Fibroblast of skin of right quadriceps (primary cell): ENCODE results near the gene DDAH2.

Source experiments
- DNase-seq: peaks from one replicate; pipeline ENCODE4 v3.0.0-alpha.2; 2013

The DDAH2 gene, protein sequence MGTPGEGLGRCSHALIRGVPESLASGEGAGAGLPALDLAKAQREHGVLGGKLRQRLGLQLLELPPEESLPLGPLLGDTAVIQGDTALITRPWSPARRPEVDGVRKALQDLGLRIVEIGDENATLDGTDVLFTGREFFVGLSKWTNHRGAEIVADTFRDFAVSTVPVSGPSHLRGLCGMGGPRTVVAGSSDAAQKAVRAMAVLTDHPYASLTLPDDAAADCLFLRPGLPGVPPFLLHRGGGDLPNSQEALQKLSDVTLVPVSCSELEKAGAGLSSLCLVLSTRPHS

GRCh38 chr6:31728767-31729514, at the start of gene DDAH2:
TSS of gene DDAH2 (minus strand) at chr6:31729299. CDS start at chr6:31729161, 138 bp downstream.
- DNase-seq = no peak

- no peak for DNase-seq
Observed at GRCh38 chr6:31778193-31778592, 49.1 kb upstream of the DDAH2 start.

GRCh38 chr6:31777667-31778050, 48.6 kb upstream of the DDAH2 start:
- DNase-seq = no peak

GRCh38 chr6:31776989-31777666, 48.0 kb upstream of the DDAH2 start, which contains the start of gene VWA7:
TSS of gene VWA7 (minus strand) at chr6:31777328. CDS start at chr6:31776779, 549 bp downstream.
- peak; percentile 69 for DNase-seq

GRCh38 chr6:31776485-31776988, 47.4 kb upstream of the DDAH2 start:
- DNase-seq = no peak

GRCh38 chr6:31775633-31776484, 46.8 kb upstream of the DDAH2 start:
- no peak for DNase-seq

- DNase-seq = no peak
Observed at GRCh38 chr6:31775184-31775583, 46.1 kb upstream of the DDAH2 start.

DNA sequence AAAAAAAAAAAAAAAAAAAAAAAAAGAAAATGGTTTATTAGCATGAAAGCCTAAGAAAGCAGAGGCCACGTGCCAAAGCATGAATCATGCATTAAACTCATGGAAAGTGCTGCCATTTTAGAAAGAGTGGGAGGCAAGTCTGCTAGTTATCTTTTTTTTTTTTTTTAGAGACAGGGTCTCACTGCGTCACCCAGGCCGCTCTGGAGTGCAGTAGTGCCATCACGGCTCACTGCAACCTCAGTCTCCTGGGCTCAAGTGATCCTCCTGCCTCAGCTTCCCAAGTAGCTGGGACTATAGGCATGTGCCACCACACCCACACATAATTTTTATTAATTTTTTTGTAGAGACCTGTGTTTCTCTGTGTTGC, 42.9 kb upstream of the DDAH2 start:
- peak; percentile 45 for DNase-seq

GRCh38 chr6:31770860-31771259, 41.8 kb upstream of the DDAH2 start:
- DNase-seq = no peak

- DNase-seq = peak; percentile 33
Observed at GRCh38 chr6:31769684-31770371, 40.7 kb upstream of the DDAH2 start.

DNA sequence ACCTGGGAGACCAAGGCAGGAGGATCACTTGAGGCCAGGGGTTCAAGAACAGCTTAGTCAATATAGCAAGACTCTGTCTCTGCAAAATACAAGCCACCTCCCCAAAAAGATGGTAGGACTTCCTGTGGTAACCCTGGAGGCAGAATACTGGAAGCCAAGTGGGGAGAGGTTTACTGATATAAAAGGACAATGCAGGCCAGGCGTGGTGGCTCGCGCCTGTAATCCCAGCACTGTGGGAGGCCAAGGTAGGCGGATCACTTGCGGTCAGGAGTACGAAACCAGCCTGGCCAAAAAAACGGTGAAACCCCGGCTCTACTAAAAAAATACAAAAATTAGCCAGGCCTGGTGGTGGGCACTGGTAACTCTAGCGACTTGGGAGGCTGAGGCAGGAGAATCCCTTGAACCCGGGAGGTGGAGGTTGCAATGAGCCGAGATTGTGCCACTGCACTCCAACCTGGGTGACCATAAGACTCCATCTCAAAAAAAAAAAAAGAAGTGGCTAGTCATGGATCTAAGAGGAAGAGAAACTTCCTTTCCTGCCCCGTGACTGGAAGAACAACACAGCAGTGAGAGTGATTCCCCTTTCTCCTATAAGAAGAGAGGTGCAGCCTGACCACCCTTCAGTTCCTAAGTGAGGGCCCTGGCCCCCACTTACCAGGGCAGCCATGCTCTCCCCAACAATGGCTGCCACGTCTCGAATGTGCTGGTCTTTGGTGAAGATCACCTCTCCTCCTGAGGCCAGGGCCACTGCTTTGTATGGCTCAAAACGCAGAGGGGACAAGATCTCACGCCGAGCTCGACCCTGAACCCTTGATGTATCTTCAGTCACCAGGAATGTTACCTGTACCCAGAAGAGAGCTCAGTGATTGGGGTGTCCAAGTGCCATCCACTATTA, 39.5 kb upstream of the DDAH2 start:
- no peak for DNase-seq

DNA sequence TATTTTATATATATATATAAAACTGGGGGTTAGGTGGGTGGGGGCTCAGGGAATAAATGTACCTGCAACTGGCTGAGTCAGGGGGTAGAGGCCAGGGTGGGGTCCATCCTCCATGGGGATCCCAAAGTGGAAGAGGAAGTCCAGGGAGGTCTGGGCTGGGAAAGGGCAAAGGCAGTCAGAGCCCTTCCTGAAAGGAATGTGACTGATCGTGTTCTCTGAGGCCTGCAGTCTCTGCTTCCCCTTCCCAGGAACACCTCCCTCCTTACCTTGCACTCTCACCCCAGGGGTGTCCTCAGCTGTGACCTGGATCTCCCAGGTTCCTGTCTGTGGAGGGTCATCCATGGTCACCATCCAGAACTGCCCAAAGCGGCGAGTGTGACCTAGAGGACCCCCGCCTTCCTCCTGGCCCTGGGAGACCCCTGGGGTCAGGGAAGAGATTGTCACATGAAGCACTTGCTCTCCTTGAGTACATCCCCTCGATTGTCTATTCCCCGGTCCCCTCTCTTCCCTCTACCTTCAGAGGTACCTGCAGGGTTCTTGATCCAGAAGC, 38.1 kb upstream of the DDAH2 start:
- no peak for DNase-seq

DNA sequence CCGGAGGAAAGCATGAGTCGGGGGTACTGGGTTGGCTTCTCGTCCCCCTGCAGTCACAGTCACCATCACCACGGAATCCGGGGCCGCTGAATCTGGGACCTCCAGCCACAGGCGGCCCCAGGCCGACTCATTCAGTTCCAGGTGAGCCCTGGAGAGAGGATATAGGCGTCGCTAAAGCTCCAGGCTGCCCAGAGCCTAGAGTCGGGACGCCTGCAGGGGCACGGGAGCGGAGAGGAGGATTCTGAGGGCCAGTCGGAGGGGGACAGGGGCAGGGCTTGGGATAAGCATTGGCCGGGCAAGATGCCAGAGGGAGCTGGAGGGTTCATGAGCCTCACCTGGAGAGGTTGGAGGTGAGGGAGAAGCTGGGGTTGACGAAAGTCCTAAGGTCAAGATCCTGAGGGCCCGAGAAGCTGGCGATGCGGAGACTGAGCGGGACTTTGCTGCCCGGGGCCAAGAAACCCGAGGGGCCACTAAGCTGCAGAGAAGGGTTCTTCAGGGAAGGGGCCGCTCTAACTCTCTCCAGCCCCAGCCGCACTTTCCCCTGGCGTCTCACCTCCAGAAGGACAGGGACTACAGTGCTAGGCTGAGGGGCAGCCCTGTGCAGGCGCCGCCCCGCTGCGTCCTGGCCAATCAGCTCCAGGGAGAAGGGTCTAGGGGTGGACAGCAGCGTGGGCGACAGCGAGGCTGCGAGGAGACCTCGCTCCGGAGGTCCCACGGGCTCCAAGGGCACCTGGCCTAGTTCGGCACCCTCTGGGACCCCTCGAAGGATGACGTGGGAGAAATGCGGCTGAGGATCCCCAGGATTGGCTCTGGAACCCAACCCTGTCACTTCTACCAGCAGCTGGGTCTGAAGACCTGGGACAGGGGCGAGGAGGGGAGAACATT, 37.1 kb upstream of the DDAH2 start:
- DNase-seq = no peak

- no peak for DNase-seq
Observed at GRCh38 chr6:31765559-31765909, 36.4 kb upstream of the DDAH2 start.

DNA sequence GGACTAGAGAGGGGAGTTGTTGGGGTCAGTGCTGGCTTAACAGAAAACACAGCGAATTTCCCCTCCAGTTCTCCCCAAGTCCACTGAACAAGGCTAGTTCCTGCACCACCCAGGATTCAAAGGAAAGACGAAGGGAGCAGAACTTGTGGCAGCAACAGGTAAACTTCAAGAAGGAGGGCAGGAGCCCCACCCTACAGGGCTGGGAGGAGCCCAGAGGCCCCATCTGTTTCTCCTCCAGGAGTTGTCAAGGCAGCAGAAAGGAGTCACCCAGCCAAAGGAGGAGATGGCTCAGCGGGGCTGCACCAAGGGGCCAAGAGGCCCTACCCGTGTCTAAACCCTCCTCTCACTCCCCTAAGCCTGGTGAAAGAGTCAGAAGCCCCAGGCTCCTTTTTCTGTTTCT, 35.1 kb upstream of the DDAH2 start:
- no peak for DNase-seq

GRCh38 chr6:31763619-31763940, 34.5 kb upstream of the DDAH2 start:
- peak; percentile 75 for DNase-seq

- DNase-seq = no peak
Observed at GRCh38 chr6:31762878-31763618, 33.9 kb upstream of the DDAH2 start.

DNA sequence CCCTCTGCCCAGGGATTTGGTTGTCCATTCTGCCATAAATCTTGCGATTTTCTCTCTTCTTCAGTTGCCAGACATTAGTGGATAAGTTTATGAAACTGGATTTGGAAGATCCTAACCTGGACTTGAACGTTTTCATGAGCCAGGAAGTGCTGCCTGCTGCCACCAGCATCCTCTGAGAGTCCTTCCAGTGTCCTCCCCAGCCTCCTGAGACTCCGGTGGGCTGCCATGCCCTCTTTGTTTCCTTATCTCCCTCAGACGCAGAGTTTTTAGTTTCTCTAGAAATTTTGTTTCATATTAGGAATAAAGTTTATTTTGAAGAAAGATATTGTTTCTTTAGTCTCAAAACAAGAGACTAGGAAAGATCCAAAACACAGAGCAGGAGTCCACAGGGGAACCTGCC, 33.3 kb upstream of the DDAH2 start, which contains the start of gene SAPCD1:
SAPCD1 (plus strand) TSS at position 301 of the 400 bp plus-strand sequence. CDS start 399 bp downstream, outside the sequence.
- DNase-seq = no peak

DNA sequence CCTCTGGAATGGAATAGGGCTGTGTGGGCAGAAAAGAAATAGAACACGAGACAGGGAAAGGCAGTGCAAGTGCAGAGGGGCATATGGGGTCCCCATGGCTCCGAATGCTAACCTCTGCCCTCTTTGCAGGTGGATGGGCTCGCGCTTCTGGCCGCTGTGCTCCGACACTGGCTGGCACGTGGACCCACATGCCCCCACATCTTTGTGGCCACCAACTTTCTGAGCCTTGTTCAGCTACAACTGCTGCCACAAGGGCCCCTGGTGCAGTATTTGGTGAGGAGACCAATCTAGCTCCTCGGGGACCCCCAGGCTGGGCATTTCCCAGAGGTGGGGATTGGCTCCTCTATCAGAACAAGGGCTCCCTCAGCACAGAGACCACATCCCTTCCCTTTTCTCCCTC, 32.2 kb upstream of the DDAH2 start:
- DNase-seq = no peak
